Measurements from ENCODE around the gene CPSF3.

Gene CPSF3

DNA sequence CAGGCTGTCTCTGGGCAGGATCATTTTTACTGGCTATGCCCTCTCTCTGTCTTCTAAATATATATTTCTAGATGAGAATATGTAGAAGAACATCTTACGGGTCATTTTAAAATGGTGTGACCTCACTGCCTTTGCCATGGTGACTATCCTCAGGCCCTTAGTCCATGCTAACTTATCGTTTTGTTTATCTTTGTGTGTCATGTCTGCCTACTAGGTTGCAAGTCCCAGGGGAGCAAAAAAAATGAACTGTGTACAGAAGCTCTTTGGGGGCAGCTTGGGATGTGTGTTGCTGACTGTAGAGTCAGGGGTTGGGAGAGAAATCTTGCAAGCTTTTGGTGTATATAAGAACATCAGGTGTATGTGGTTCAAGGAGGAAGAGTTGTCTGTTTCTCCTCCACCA, 11.0 kb downstream of the CPSF3 start:
- no peaks in the 10 kb centered on the region for H3K4me1 ChIP-seq (ENCODE audit: control insufficient read depth, insufficient read depth, low read length)
- H3K9me3 ChIP-seq (ENCODE audit: control insufficient read depth, insufficient read depth, low read depth, low read length): no peaks in the 10 kb centered on the region
- POLR2A ChIA-PET: interaction anchor here (0.7 kb wide), 1 partner anchor 18 kb away, joined by 3 read pairs; no protein-coding TSS in a partner anchor
- peaks cover 82 to 87% of the 10 kb centered on the region in 2 experiments for H3K36me3 ChIP-seq (ENCODE audit: control insufficient read depth in 2 of 2, insufficient read depth in 1 of 2, low read length in 2 of 2)
- CTCF ChIA-PET: interaction anchor here (0.6 kb wide), 1 partner anchor 195 kb away, joined by 3 read pairs; no protein-coding TSS in a partner anchor
- H3K4me3 ChIP-seq (ENCODE audit: low read depth, low read length): no peak overlapping the region
- no peak overlapping the region for H3K27ac ChIP-seq (ENCODE audit: extremely low read depth, low read depth, low read length)
- no peak for TF ChIP-seq ZNF366 (tag by site-specific recombination; conservative IDR thresholded peaks at IDR 0.05)
- no peak for TF ChIP-seq ZNF132 (tag by site-specific recombination; IDR thresholded peaks at IDR 0.05; ENCODE audit: borderline replicate concordance)
- no peak for TF ChIP-seq TCF7L2 (IDR thresholded peaks at IDR 0.05; ENCODE audit: borderline replicate concordance, low read depth, low read length)
- TF ChIP-seq ZNF146 (tag by site-specific recombination; IDR thresholded peaks at IDR 0.05): no peak
- TF ChIP-seq ZNF626 (tag by site-specific recombination; IDR thresholded peaks at IDR 0.05): no peak
- TF ChIP-seq ZNF548 (tag by site-specific recombination; IDR thresholded peaks at IDR 0.05): no peak
- TF ChIP-seq ZNF157 (tag by site-specific recombination; IDR thresholded peaks at IDR 0.05): no peak
- TF ChIP-seq ZNF585B (tag by site-specific recombination; IDR thresholded peaks at IDR 0.05): no peak
- no peak for TF ChIP-seq KLF7 (tag by site-specific recombination; IDR thresholded peaks at IDR 0.05; ENCODE audit: borderline replicate concordance)
- TF ChIP-seq REPIN1 (tag by site-specific recombination; IDR thresholded peaks at IDR 0.05; ENCODE audit: low read depth): no peak
- TF ChIP-seq ZNF555 (tag by site-specific recombination; conservative IDR thresholded peaks at IDR 0.05): no peak
- TF ChIP-seq ZNF677 (tag by site-specific recombination; IDR thresholded peaks at IDR 0.05): no peak
- no peak for TF ChIP-seq ZXDB (tag by site-specific recombination; IDR thresholded peaks at IDR 0.05)
- no peak for TF ChIP-seq ZNF707 (tag by site-specific recombination; IDR thresholded peaks at IDR 0.05)

DNA sequence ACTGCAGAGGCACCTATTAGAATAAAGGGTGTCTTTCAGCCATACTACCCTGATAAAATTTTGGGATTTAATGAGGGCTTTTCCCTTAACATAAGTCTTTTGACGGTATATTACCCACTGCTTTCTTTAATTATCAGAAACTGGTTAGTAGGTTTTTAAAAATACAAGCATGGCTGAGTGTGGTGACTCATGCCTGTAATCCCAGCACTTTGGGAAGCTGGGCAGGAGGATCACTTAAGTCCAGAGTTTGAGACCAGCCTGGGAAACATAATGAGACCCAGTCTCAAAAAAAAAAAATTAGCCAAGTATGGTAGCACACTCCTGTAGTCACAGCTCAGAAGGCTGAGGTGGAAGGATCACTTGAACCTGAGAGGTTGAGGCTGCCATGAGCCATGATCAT, 16.1 kb downstream of the CPSF3 start:
- ChIA-PET CTCF (interaction anchor here (0.7 kb wide), 2 partner anchors 9 to 74 kb away, joined by 3 read pairs; no protein-coding TSS in a partner anchor), POLR2A (no interaction called here)
- no peak overlapping the region for H3K27ac ChIP-seq (ENCODE audit: extremely low read depth, low read depth, low read length)
- peaks cover 66 to 84% of the 10 kb centered on the region in 2 experiments for H3K36me3 ChIP-seq (ENCODE audit: control insufficient read depth in 2 of 2, insufficient read depth in 1 of 2, low read length in 2 of 2)
- H3K9me3 ChIP-seq (ENCODE audit: control insufficient read depth, insufficient read depth, low read depth, low read length): no peaks in the 10 kb centered on the region
- H3K4me3 ChIP-seq (ENCODE audit: low read depth, low read length): no peak overlapping the region
- TF ChIP-seq ZNF175 (tag by site-specific recombination; IDR thresholded peaks at IDR 0.05) (no peak), ZNF596 (tag by site-specific recombination; IDR thresholded peaks at IDR 0.05) (no peak), ZNF707 (tag by site-specific recombination; IDR thresholded peaks at IDR 0.05) (no peak), ZNF558 (tag by site-specific recombination; IDR thresholded peaks at IDR 0.05) (no peak), ZNF561 (tag by site-specific recombination; IDR thresholded peaks at IDR 0.05; ENCODE audit: borderline replicate concordance) (no peak), GFI1B (tag by site-specific recombination; IDR thresholded peaks at IDR 0.05) (no peak), ZNF24 (tag by site-specific recombination; IDR thresholded peaks at IDR 0.05) (no peak), FEZF1 (tag by site-specific recombination; IDR thresholded peaks at IDR 0.05) (no peak), ZNF157 (tag by site-specific recombination; IDR thresholded peaks at IDR 0.05) (no peak), ZSCAN30 (tag by site-specific recombination; IDR thresholded peaks at IDR 0.05) (no peak), ZNF133 (tag by site-specific recombination; IDR thresholded peaks at IDR 0.05) (no peak), PRDM1 (tag by site-specific recombination; IDR thresholded peaks at IDR 0.05) (no peak), MZF1 (tag by site-specific recombination; IDR thresholded peaks at IDR 0.05; ENCODE audit: borderline replicate concordance) (no peak)
- TF ChIP-seq, protein P1, sequence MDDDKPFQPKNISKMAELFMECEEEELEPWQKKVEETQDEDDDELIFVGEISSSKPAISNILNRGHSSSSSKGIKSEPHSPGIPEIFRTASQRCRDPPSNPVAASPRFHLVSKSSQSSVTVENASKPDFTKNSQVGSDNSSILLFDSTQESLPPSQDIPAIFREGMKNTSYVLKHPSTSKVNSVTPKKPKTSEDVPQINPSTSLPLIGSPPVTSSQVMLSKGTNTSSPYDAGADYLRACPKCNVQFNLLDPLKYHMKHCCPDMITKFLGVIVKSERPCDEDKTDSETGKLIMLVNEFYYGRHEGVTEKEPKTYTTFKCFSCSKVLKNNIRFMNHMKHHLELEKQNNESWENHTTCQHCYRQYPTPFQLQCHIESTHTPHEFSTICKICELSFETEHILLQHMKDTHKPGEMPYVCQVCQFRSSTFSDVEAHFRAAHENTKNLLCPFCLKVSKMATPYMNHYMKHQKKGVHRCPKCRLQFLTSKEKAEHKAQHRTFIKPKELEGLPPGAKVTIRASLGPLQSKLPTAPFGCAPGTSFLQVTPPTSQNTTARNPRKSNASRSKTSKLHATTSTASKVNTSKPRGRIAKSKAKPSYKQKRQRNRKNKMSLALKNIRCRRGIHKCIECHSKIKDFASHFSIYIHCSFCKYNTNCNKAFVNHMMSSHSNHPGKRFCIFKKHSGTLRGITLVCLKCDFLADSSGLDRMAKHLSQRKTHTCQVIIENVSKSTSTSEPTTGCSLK (tag by site-specific recombination; IDR thresholded peaks at IDR 0.05): no peak
- TF ChIP-seq, protein P2, sequence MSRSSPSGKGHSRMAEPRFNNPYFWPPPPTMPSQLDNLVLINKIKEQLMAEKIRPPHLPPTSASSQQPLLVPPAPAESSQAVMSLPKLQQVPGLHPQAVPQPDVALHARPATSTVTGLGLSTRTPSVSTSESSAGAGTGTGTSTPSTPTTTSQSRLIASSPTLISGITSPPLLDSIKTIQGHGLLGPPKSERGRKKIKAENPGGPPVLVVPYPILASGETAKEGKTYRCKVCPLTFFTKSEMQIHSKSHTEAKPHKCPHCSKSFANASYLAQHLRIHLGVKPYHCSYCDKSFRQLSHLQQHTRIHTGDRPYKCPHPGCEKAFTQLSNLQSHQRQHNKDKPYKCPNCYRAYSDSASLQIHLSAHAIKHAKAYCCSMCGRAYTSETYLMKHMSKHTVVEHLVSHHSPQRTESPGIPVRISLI (tag by site-specific recombination; IDR thresholded peaks at IDR 0.05): no peak
- TF ChIP-seq, protein P3, sequence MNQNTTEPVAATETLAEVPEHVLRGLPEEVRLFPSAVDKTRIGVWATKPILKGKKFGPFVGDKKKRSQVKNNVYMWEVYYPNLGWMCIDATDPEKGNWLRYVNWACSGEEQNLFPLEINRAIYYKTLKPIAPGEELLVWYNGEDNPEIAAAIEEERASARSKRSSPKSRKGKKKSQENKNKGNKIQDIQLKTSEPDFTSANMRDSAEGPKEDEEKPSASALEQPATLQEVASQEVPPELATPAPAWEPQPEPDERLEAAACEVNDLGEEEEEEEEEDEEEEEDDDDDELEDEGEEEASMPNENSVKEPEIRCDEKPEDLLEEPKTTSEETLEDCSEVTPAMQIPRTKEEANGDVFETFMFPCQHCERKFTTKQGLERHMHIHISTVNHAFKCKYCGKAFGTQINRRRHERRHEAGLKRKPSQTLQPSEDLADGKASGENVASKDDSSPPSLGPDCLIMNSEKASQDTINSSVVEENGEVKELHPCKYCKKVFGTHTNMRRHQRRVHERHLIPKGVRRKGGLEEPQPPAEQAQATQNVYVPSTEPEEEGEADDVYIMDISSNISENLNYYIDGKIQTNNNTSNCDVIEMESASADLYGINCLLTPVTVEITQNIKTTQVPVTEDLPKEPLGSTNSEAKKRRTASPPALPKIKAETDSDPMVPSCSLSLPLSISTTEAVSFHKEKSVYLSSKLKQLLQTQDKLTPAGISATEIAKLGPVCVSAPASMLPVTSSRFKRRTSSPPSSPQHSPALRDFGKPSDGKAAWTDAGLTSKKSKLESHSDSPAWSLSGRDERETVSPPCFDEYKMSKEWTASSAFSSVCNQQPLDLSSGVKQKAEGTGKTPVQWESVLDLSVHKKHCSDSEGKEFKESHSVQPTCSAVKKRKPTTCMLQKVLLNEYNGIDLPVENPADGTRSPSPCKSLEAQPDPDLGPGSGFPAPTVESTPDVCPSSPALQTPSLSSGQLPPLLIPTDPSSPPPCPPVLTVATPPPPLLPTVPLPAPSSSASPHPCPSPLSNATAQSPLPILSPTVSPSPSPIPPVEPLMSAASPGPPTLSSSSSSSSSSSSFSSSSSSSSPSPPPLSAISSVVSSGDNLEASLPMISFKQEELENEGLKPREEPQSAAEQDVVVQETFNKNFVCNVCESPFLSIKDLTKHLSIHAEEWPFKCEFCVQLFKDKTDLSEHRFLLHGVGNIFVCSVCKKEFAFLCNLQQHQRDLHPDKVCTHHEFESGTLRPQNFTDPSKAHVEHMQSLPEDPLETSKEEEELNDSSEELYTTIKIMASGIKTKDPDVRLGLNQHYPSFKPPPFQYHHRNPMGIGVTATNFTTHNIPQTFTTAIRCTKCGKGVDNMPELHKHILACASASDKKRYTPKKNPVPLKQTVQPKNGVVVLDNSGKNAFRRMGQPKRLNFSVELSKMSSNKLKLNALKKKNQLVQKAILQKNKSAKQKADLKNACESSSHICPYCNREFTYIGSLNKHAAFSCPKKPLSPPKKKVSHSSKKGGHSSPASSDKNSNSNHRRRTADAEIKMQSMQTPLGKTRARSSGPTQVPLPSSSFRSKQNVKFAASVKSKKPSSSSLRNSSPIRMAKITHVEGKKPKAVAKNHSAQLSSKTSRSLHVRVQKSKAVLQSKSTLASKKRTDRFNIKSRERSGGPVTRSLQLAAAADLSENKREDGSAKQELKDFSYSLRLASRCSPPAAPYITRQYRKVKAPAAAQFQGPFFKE (tag by site-specific recombination; IDR thresholded peaks at IDR 0.05; ENCODE audit: borderline replicate concordance): no peak
- no peaks in the 10 kb centered on the region for H3K4me1 ChIP-seq (ENCODE audit: control insufficient read depth, insufficient read depth, low read length)
